GM18873 (cell line): ENCODE results near the gene CNMD.
"Not testable (repeated sequence)": the region's sequence is repeated elsewhere in the genome, so short reads cannot be mapped to it uniquely, and the experiment has no call there.

Experiments
- ATAC-seq: cut with Tn5 transposase; IDR thresholded peaks from one replicate; pipeline ENCODE4 v1.9.1; 2021; ENCODE audit warnings: mild to moderate bottlenecking, moderate library complexity, moderate number of reproducible peaks; ENCODE audit not compliant: unreplicated experiment, low FRiP score

CNMD gene

DNA sequence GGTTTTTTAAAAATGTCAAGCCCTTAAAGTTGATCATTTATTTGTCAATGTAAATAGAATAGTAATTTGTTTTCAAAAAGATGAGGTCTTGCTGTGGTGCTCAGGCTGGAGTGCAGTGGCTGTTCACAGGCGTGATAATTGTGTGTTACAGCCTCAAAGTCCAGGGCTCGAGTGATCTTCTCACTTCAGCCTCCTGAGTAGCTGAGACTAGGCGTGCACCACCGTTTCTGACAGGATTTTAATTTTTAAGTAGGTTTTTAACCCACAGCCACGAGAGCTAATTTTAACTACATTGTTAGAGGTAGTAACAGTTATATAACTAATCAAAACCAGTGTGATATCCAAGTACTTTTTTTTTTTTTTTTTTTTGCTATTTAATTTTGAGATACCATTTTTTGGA is 43.1 kb downstream of the CNMD start:
- ATAC-seq = no peak

DNA sequence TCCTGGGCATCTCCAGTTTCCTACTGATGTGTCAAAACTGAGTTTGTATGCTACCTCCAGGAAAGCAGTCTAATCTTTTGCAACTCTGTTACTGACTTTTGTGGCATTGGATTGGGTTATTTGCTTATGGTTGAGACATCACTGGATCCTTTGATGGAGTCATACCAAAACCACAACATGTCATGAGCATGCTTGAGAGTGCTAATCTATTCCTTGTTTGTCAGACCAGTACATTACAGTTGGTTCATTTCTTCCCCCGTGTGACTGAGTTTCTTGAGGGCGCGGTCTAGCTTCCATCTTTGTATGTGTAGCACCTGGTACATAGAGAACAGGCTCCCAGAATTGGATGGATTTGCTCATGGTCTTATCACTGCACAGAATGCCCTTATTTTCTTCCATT is 43.8 kb downstream of the CNMD start:
- no peak for ATAC-seq

DNA sequence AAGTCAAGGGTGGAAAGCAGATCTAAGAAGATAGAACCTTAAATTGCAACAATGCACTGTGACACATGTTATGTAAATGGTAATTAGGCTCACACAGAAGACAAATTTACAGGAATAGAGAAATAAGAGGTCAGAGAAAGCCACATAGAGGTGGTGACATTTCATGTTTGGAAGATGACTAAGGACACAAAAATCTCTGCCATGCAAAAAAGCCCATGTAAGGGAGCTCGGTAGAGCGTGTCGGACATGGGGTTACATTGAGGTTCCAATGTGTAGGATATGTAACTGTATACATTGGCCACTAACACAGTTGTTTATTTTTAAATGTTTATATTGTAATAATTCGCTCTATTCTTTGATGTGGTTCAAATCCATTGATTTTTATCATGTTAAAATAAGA is 53.2 kb downstream of the CNMD start:
- no peak for ATAC-seq

DNA sequence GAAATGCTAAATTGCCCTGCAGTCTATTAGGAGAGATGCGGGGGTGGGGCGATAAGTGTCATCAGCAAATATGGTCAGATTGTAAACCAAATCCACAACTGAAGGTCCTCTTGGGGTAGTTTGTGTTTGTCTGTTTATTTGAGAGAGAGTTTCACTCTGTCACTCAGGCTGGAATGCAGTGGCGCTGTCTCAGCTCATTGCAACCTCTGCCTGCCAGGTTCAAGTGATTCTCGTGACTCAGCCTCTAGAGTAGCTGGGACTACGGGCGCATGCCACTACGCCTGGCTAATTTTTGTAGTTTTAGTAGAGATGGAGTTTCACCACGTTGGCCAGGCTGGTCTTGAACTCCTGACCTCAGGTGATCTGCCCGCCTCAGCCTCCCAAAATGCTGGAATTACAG is 53.8 kb downstream of the CNMD start:
- not testable (repeated sequence) for ATAC-seq

DNA sequence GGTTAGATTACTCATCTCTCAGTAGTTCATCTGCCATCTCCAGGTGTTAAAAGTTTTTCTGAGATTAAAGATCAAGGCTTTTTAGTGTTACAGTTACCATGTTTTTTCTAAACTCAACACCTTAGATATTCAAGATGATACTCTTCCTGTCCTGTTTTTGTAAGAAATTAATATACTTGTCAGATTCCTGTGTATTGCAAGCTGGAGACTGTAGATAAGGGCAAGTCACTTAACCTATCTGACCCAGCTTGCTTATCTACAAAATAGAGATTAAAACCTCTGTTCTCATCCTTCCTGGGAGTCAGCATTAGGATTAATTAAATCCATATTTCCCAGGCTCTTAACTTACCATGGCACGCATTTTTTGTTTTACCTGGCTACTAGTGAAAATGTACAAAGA is 61.8 kb downstream of the CNMD start:
- no peak for ATAC-seq

DNA sequence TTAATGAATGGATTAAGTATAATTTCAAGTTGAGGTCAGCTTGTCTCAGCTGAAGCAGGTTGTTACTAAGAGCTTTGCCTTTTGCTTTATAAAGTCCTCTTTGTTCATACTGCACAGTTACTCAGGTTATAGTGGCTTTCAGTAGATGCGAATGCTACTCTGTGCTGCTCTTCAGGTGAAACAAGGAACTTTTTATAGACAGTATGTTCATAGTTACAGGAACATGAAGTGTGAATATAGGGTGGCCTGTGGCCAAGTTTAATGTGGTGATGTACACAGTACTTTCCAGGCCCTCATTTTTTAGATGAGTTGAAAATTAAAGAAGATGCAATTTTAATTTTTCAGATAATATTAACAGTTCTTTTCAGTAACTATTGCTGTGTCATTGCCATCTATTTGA is 66.2 kb downstream of the CNMD start:
- no peak for ATAC-seq

DNA sequence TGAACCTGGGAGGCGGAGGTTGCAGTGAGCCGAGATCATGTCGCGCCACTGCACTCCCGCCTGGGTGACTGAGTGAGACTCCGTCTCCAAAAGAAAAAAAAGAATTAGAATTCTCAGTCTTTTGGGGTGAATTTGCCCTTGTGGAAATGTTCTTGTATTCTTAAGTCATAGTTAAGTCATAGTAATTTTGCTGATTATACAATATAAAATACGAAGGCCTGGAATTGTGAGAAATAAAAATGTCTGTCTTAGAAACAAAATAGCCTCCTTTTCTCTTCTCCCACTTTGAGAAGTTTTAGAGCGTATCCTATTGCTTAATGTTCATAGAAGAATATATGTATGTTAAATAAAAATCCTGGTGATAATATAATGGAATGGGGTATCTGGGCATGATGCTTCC is 68.9 kb downstream of the CNMD start:
- ATAC-seq = no peak

DNA sequence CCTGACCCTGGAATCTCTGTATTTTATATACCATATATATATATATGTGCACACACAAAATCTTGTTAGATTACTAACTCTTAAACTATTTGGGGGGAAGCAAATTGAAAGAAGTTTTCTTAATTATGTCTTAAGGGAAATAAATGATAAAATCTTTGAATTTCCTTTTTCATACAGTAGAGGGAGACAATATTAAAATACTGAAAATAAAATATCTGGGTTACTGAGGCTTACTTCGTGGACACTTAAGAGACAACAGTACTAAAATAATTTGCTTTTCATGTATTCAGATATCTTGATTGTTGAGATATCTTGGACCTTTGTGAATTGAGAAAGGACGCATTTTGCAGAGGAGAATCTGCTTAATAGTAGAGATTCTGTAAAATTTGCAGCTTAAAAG is 69.9 kb downstream of the CNMD start:
- ATAC-seq = no peak

DNA sequence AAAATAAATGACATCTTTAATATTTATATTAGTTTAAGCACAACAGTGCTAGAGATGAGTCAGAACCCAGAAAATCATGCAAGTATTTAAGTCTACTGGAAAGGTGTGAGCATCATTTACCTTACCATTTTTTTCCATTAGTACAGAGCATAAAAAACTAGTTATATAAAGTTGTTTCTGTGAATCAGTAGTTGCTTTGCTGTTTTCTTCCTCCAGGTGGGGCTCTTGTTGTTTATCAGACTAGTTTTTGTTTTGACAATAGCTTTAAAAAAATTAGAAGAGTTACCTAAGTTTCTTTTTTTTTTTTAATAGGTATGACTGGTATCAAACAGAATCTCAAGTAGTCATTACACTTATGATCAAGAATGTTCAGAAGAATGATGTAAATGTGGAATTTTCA is 74.3 kb downstream of the CNMD start:
- no peak for ATAC-seq

DNA sequence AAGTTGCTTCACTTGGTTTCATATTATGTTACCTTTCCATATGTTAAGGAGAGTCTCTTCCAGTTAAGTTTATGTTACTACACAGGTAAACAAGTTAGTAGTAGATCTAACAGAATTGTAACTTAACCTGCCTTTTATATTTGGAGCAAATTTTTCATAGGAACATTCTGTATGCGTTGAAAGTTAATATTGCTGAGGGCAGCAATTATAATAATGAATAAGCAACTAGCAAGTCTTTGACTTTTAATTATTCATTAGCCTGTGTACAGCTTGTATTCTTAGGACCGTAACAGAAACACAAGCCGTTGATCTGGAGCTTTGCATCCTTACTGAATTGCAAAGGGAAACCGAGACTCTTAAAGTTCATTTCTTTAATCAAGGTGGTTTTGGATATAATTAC is 75.3 kb downstream of the CNMD start:
- no peak for ATAC-seq

DNA sequence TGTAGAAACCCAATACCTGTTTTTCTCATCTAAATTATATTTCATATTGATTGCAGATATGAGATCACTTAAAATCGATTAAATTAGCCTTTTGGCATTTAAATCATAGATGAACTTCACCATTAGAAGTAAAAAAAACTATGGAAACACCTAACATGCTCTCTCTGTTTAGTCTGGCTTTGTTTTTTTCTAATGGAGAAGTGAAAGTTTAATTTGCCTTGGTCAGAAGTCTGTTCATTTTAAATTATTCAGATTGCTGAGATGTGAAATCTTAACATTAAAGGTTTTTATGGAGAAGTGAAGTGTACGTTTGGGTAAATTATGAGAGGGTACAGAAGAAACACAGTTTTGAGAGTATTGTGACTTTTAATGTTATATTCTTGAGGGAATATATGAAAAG is 80.3 kb downstream of the CNMD start:
- no peak for ATAC-seq
